ENCODE data around the gene CYP4F8.

Gene CYP4F8

GRCh38 chr19:15669891-15670290, 54.9 kb downstream of the CYP4F8 start:
- no peaks in the 10 kb centered on the region for H3K27me3 ChIP-seq (ENCODE audit: control insufficient read depth, low read length)
- H4K20me1 ChIP-seq (ENCODE audit: control insufficient read depth, insufficient read depth, low read depth, low read length), result no peaks in the 10 kb centered on the region
- no peak overlapping the region for H3K4me2 ChIP-seq (ENCODE audit: low read length)
- H3F3A ChIP-seq (ENCODE audit: control insufficient read depth, insufficient read depth), result no peaks in the 10 kb centered on the region
- no peaks in the 10 kb centered on the region for H3K4me1 ChIP-seq (ENCODE audit: control insufficient read depth, low read length)
- H3K9me3 ChIP-seq (ENCODE audit: control insufficient read depth, insufficient read depth, low read length), result no peaks in the 10 kb centered on the region
- no peaks in the 10 kb centered on the region for H3K36me3 ChIP-seq (ENCODE audit: control insufficient read depth, low read length)
- no peak for TF ChIP-seq EZH2phosphoT487 (IDR thresholded peaks at IDR 0.05; ENCODE audit: borderline replicate concordance, low read length)
- no peak for TF ChIP-seq CTCF (IDR thresholded peaks at IDR 0.05; ENCODE audit: low read depth, low read length, poor library complexity, severe bottlenecking)
- no peaks in the 10 kb centered on the region for H3K79me2 ChIP-seq (ENCODE audit: control insufficient read depth, low read length)
- no peaks in the 10 kb centered on the region for H3K9me2 ChIP-seq (replicated peaks; ENCODE audit: control insufficient read depth, low read length)
- no peak overlapping the region for H3K27ac ChIP-seq (ENCODE audit: low read depth, low read length)
- no peak overlapping the region for H3K4me3 ChIP-seq (ENCODE audit: low read length)

DNA sequence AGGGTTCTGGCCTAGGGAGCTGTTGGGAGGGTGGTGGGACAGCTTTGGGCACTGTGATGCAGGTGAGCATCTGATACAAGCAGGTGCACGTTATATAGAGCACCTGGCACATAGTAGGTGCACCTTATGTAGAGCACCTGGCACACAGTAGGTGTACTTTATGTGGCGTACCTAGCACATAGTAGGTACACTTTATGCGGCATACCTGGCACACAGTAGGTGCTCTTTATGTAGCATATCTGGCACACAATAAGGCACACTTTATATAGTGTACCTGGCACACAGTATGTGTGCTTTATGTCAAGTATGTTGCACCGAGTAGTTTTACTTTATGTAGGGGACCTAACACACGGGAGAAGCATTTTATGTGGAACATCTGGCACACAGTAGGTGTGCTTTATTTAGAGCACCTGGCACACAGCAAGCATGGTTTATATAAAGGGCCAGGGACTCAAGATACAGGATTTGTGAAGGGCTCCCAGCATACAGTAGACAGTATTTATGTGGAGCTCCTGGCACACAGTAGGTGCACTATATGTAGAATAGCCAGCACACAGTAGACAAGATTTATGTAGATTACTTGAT, 56.3 kb downstream of the CYP4F8 start:
- Histone ChIP-seq H3K4me3 (ENCODE audit: low read length) (no peak overlapping the region), H3F3A (ENCODE audit: control insufficient read depth, insufficient read depth) (no peaks in the 10 kb centered on the region), H3K79me2 (ENCODE audit: control insufficient read depth, low read length) (no peaks in the 10 kb centered on the region), H3K9me3 (ENCODE audit: control insufficient read depth, insufficient read depth, low read length) (no peaks in the 10 kb centered on the region), H3K36me3 (ENCODE audit: control insufficient read depth, low read length) (no peaks in the 10 kb centered on the region), H3K27ac (ENCODE audit: low read depth, low read length) (no peak overlapping the region), H3K9me2 (replicated peaks; ENCODE audit: control insufficient read depth, low read length) (no peaks in the 10 kb centered on the region), H4K20me1 (ENCODE audit: control insufficient read depth, insufficient read depth, low read depth, low read length) (no peaks in the 10 kb centered on the region), H3K4me1 (ENCODE audit: control insufficient read depth, low read length) (no peaks in the 10 kb centered on the region), H3K27me3 (ENCODE audit: control insufficient read depth, low read length) (no peaks in the 10 kb centered on the region), H3K4me2 (ENCODE audit: low read length) (no peak overlapping the region)
- no peak for TF ChIP-seq EZH2phosphoT487 (IDR thresholded peaks at IDR 0.05; ENCODE audit: borderline replicate concordance, low read length)
- TF ChIP-seq CTCF (IDR thresholded peaks at IDR 0.05; ENCODE audit: low read depth, low read length, poor library complexity, severe bottlenecking), result no peak

GRCh38 chr19:15671891-15672579, 57.0 kb downstream of the CYP4F8 start:
- no peaks in the 10 kb centered on the region for H3K36me3 ChIP-seq (ENCODE audit: control insufficient read depth, low read length)
- no peaks in the 10 kb centered on the region for H4K20me1 ChIP-seq (ENCODE audit: control insufficient read depth, insufficient read depth, low read depth, low read length)
- H3F3A ChIP-seq (ENCODE audit: control insufficient read depth, insufficient read depth), result no peaks in the 10 kb centered on the region
- no peaks in the 10 kb centered on the region for H3K9me3 ChIP-seq (ENCODE audit: control insufficient read depth, insufficient read depth, low read length)
- H3K27ac ChIP-seq (ENCODE audit: low read depth, low read length), result no peak overlapping the region
- TF ChIP-seq EZH2phosphoT487 (IDR thresholded peaks at IDR 0.05; ENCODE audit: borderline replicate concordance, low read length), result no peak
- no peak for TF ChIP-seq CTCF (IDR thresholded peaks at IDR 0.05; ENCODE audit: low read depth, low read length, poor library complexity, severe bottlenecking)
- no peaks in the 10 kb centered on the region for H3K9me2 ChIP-seq (replicated peaks; ENCODE audit: control insufficient read depth, low read length)
- no peaks in the 10 kb centered on the region for H3K27me3 ChIP-seq (ENCODE audit: control insufficient read depth, low read length)
- no peaks in the 10 kb centered on the region for H3K4me1 ChIP-seq (ENCODE audit: control insufficient read depth, low read length)
- H3K79me2 ChIP-seq (ENCODE audit: control insufficient read depth, low read length), result no peaks in the 10 kb centered on the region
- H3K4me3 ChIP-seq (ENCODE audit: low read length), result no peak overlapping the region
- no peak overlapping the region for H3K4me2 ChIP-seq (ENCODE audit: low read length)

All from DOHH2 (cell line).